Epithelial cell of esophagus (primary cell): ENCODE results near the gene AMOTL1.

Experiments
- DNase-seq: peaks from one replicate; pipeline ENCODE4 v3.0.0; 2010; ENCODE audit warnings: low read depth
- H3K4me3 ChIP-seq: 2 replicates; pipeline ENCODE4 v1.5.1; 2011; ENCODE audit warnings: mild to moderate bottlenecking, low read length, control low read depth
- TF ChIP-seq, protein P1 (sequence below): IDR thresholded peaks from 2 replicates; pipeline ENCODE4 v1.5.1; 2011; ENCODE audit warnings: low read depth, mild to moderate bottlenecking, low read length, control low read depth, inconsistent platforms; ENCODE audit not compliant: insufficient read depth; ENCODE audit errors: missing control alignments

AMOTL1 gene

DNA sequence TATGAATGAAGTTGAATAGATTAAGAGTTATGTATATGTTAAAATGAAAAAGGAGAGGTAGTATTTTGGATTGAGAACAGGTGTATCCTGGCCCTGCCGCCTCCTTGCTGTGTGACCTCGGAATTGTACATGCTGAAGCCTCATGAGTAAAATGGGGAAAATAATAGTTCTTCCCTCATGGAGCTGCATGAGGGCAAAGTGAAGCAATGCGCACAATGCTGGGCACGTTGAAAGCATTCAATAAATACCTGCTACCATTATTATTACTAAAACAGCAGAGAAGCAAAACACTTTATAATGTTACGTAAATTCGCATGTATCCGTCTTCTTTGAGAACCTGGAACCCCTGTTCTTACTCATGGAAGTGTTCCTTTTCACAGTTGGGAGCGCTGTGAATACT, 5.7 kb downstream of the AMOTL1 start:
- DNase-seq, result no peak
- TF ChIP-seq, protein P1, sequence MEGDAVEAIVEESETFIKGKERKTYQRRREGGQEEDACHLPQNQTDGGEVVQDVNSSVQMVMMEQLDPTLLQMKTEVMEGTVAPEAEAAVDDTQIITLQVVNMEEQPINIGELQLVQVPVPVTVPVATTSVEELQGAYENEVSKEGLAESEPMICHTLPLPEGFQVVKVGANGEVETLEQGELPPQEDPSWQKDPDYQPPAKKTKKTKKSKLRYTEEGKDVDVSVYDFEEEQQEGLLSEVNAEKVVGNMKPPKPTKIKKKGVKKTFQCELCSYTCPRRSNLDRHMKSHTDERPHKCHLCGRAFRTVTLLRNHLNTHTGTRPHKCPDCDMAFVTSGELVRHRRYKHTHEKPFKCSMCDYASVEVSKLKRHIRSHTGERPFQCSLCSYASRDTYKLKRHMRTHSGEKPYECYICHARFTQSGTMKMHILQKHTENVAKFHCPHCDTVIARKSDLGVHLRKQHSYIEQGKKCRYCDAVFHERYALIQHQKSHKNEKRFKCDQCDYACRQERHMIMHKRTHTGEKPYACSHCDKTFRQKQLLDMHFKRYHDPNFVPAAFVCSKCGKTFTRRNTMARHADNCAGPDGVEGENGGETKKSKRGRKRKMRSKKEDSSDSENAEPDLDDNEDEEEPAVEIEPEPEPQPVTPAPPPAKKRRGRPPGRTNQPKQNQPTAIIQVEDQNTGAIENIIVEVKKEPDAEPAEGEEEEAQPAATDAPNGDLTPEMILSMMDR, result no peak
- H3K4me3 ChIP-seq, result no peak overlapping the region

- H3K4me3 ChIP-seq, result no peak overlapping the region
- TF ChIP-seq, protein P1, result no peak
- peak; percentile 75 for DNase-seq
Observed at GRCh38 chr11:94774345-94774744, 6.2 kb downstream of the AMOTL1 start.

DNA sequence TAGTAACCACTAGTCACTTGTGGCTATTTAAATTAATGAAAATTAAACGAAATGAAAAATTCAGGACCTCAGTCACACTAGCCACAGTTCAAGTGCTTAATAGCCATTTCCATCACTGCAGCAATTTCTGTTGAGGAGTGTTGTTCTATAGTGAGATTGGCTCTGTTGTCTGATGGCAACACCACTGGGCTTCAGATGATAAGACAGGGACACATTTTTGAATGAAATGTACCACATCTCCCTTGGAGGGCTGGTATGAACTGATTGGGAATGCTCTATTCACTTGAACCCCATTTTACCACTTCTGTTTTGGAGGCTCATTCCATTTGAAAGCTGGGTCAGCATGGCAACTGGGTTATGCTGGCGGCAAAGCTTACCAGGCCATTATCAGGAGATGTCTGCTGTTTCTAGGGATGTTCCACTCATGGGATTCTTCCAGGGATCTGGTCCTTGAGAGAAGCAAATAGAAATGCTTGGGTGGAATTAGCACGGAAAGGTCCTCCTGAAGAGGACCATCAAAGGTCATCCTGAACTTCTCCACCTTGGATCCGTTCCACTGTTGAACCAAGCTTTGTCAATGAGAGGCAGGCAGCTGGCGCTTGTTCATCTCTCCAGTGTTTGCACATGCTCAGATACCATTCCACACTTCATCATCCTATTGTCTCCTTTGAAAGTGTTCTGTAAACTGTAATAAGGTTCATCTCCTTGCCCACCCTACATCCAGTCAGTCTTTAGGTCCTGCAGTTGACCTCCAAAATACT, 7.6 kb downstream of the AMOTL1 start:
- DNase-seq, result no peak
- H3K4me3 ChIP-seq, result no peak overlapping the region
- TF ChIP-seq, protein P1, result no peak

- DNase-seq, result peak; percentile 72
- no peak overlapping the region for H3K4me3 ChIP-seq
- TF ChIP-seq, protein P1, result no peak
Observed at GRCh38 chr11:94776351-94777321, 8.5 kb downstream of the AMOTL1 start.

- TF ChIP-seq, protein P1, result no peak
- no peak overlapping the region for H3K4me3 ChIP-seq
- DNase-seq, result no peak
Observed at GRCh38 chr11:94780432-94780831, 12.3 kb downstream of the AMOTL1 start.

DNA sequence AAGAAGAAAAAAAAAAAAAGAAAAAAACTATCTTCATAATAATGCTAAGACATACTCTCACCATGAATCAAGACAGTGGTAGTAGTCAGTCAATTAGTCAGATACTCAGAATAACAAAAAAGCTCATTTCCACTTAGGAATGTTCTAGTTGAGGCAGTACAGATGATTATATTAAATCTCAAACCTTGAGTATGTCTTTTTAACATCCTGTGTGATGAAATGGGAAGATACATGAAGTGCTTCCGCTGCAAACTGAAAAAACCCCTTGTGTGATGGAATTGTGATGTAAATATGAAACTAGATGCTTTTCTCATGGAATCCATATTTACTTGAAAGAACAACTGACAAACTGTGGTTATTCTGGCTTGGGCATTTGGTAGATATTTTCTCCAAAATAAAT, 13.7 kb downstream of the AMOTL1 start:
- peak; percentile 53 for DNase-seq
- TF ChIP-seq, protein P1, result no peak
- no peak overlapping the region for H3K4me3 ChIP-seq

DNA sequence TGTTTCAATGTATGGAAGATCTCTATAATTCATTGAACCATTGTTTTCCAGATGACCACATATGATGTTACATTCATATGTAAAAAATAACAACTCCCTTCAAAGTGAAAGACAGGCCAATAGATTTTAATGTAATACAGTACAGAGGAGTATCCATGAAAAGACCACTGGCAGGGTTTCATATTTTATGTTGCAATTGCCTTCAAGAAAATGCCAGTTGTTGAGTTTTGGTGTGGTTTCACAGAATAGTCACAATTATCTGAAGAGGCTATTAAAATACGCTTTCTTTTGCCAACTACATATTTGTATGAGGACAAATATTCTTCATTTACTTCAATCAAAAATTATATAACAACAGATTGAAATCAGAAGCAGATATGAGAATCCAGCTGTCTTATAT, 14.3 kb downstream of the AMOTL1 start:
- no peak for DNase-seq
- TF ChIP-seq, protein P1, result no peak
- H3K4me3 ChIP-seq, result no peak overlapping the region
